HTERT RPE-1 (cell line): Measurements from ENCODE around the gene TNXB.
"Not testable (repeated sequence)": the region's sequence is repeated elsewhere in the genome, so short reads cannot be mapped to it uniquely, and the experiment has no call there.

Experiments
- in situ Hi-C: fragments of 300-500 bp; cut with MboI; formaldehyde crosslinking; loops from 4 replicates; pipeline ENCODE4 v1.14.3; 2020; ENCODE audit warnings: low sequenced_read_pairs

The TNXB gene

GRCh38 chr6:32086661-32087573 is 22.2 kb downstream of the TNXB start:
- in situ Hi-C loops = no loop called here

DNA sequence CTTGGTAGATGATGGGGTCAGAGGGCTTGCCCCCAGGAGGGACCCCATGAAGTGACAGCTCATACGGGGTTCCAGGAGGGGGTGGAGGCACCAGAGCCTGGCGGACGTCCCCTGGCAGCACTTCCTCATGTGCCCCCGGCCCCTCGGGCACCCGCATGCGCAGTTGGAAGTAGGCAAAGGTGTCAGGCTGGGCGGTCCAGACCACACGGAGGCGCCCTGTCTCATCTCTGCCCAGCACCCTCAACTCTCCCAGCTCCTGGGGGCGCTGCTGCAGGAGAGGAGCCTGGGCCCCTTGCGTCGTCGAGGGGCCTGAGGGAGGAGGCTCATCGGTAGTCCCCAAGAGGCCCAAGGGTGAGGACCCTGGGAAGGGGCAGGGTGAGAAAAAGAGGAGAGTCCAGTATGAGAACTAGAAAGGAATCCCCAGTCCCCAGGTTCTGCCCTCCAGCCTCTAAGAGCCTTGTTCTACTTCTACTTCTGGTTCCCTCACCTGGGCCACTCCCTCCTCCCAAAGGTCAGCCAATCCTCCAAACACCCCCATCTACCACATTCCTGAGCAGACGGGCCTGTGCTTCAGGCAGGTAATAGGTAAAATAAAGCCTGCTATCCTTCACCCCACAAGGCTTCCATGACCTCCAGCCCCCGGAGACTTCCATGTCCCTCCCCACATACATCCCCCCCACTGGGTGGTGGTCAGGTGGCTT is 23.2 kb downstream of the TNXB start:
- in situ Hi-C loops = no loop called here

- in situ Hi-C loops = no loop called here
Observed at GRCh38 chr6:32084780-32085179, 24.4 kb downstream of the TNXB start.

- in situ Hi-C loops = no loop called here
Observed at GRCh38 chr6:32083812-32084768, 25.0 kb downstream of the TNXB start.

DNA sequence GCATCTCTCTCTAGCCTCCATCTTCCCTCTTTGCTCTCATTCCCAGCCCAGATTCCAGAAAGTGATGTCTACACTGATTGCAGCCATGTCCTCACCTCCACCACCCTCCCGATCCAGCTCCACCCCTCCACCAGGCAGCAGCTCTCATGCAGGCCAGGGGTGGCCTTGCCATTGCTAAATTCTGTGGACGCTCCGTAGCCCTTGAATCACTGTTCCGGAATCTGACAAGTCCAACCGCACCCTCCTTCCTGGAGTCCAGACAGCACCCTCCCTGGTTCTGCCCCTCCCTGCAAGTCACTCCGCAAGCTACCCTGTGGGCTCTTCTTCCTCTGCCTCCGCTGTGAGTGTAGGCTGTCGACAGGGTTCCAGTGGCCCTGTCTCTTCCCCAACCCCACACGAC is 26.2 kb downstream of the TNXB start:
- in situ Hi-C loops = no loop called here

DNA sequence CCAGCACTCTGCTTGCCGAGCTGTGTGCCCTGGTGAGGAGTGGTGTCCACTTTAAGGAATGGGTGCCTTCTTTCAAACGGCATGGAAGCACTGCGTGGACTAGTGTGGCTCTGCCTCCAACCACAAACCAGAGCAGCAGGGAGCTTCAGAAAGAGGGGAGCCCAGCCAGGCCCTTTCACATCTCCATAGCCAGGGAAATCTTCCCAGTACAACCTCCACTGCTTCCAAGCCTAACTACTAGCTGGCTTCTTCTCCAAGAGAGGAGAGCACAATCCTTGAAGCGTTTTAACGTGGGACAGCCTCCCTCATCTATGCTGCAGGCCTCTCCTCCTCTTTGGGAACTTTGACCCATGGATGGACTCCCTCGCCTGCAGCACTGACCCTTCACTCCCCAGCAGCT is 26.7 kb downstream of the TNXB start:
- in situ Hi-C loops = no loop called here

- in situ Hi-C loops = no loop called here
Observed at GRCh38 chr6:32081168-32081990, 27.8 kb downstream of the TNXB start.

- in situ Hi-C loops = no loop called here
Observed at GRCh38 chr6:32079566-32080290, 29.4 kb downstream of the TNXB start.

DNA sequence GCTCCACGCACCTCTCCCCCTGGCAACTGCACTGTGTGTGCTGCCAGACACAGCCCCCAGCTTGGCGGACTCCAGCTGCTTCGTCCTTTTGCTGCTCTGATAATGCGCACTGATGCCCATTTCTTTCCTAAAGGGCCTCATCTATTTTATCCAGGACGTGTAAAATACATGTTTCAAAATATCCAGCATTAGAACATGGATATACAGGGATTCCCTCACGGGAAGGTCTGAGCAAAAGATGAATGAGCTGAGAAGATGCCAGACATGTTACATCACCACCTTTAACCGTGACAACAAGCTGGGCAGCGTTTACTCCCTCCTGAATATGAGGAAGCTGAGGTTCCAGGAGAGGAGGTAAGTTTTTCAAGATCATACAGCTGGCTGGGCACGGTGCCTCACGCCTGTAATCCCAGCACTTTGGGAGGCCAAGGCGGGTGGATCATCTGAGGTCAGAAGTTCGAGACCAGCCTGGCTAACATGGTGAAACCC is 32.8 kb downstream of the TNXB start:
- in situ Hi-C loops = no loop called here

GRCh38 chr6:32075781-32076180 is 33.4 kb downstream of the TNXB start:
- in situ Hi-C loops = no loop called here

- in situ Hi-C loops = no loop called here
Observed at GRCh38 chr6:32074996-32075532, 34.1 kb downstream of the TNXB start.

- in situ Hi-C loops = no loop called here
Observed at GRCh38 chr6:32073613-32074012, 35.5 kb downstream of the TNXB start.

DNA sequence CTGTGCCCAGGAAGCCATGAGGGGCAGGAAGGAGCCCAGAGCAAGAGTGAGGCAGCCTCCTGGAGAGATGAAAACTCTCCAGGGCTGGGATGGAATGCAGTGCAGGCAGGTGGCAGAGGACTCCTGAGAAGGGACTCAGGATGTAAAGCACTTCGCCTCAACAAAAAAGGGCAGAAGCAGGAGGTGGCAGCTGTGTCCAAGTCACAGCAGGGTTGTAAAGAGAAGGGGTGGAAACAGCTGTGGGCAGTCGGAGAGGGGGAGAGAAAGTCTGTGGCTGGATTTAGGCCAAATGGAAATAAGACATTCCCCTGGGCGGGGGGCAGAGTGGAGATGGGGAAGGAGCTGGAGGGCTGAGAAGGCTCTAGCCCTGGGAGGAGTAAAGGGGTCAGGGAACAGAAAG is 36.0 kb downstream of the TNXB start:
- in situ Hi-C loops = no loop called here

- in situ Hi-C loops = no loop called here
Observed at GRCh38 chr6:32070814-32071543, 38.2 kb downstream of the TNXB start.

DNA sequence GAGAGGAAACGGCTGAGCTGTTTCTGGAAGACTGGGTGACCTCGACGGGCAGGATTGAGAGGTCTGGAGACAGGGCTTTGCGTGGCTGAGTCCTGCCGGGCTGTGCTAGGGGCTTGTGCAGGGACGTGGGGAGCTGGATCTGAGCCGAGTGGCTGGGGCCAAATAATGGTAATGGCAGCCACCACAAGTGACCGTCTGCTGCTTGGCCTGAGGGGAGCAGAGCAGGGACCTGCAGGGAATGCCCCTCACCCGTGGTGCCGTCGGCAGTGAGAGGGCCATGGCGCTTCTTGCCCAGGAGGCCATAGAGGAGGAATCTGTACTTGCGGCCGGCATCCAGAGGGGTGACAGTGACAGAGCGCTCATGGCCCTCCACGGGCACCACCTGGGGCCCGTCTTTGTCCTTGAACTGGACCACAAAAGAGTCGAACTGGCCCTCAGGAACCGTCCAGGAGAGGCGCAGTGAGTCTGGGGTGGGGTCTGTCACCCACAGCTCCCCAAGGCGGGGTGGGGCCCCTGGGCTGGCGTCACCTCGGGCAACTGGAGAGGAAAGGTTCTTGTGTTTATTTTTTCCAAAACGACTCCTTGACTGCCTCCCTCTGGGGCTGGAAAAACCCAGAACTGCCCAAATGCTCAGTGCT is 39.1 kb downstream of the TNXB start:
- in situ Hi-C loops = no loop called here

- in situ Hi-C loops = no loop called here
Observed at GRCh38 chr6:32069460-32069859, 39.7 kb downstream of the TNXB start.

GRCh38 chr6:32068867-32069266 is 40.3 kb downstream of the TNXB start:
- in situ Hi-C loops = no loop called here

GRCh38 chr6:32068315-32068714 is 40.8 kb downstream of the TNXB start:
- in situ Hi-C loops = not testable (repeated sequence)
